HG03520 (cell line): ENCODE results near the gene TAB3.

Experiments
- ATAC-seq: cut with Tn5 transposase; IDR thresholded peaks from one replicate; pipeline ENCODE4 v1.9.1; 2021; ENCODE audit warnings: mild to moderate bottlenecking, moderate library complexity; ENCODE audit not compliant: unreplicated experiment

TAB3 gene

DNA sequence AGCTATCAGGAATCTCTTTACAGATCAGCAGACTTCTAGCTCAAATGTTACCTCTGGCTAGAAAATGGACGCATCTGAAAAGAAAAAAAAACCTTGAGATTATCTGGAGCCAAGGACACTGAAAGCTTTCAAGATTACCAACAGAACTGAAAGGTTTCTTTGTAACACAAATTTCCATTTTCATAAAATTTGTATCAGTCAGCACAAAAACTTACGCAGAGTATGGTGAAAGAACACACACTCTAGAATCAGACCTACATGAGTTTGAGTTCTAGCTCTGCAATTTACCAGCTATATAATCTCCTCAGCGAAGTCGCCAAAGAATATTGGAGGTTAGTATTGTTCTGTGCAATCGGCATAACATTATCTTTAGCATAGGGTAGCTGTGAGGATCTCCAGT lies 1.8 kb downstream of the TAB3 start:
- ATAC-seq: no peak

DNA sequence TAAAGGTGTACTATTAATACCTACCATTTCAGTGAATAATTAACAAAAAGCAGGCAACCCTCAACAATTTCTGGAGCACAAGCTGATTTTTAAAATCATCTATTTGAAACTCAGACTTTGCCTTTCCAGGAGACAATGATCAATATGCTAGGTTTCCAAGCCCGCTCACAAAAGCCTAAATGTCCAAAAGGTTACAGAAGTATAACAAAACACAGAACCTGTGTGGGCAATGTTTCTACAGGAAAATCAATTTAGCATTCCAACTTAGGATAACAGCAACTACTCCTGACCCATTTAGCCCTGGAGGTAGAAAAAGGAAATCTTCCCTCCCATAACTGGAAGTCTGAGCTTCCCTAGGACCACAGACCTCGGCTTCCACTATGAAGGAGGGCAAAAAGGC lies 3.9 kb downstream of the TAB3 start:
- ATAC-seq: no peak

DNA sequence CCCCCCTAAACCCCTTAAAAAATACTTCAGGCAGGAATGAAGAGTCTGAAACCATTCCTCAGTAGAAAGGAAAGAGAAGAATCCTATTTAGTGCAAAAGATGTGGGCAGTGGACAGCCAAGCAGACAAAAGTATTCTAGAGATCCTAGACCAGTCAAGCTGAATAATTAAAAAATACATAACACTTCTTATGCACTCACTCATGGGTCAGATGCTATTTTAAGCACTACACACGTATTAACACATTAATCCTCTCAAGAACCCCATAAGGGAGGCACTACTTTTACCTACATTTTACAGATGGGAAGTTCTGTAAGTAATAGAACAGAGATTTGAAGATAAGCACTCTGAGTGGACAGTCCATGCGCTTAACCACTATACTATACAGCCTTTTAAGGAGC lies 5.9 kb downstream of the TAB3 start:
- no peak for ATAC-seq

- no peak for ATAC-seq
Measured at GRCh38 chrX:30881797-30882196, 7.3 kb downstream of the TAB3 start.

- ATAC-seq: no peak
Measured at GRCh38 chrX:30881390-30881789, 7.7 kb downstream of the TAB3 start.

DNA sequence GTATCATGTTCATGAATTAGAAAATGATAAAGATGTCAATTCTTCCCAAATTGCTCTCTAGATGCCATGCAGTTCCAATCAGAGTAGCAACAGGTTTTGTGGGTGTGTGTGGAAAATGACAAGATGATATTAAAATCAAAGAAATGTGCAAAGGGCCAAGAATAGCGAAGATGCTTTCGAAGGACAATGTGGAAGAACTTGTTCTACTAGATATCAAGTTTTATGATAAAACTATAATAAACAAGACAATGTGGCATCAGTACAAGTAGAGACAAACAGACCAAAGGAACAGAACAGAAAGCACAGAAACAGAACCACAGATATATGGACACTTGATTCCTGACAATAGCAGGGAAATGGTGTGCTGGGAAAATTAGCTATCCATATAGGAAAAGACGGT lies 9.0 kb downstream of the TAB3 start:
- no peak for ATAC-seq

- ATAC-seq: no peak
Measured at GRCh38 chrX:30876367-30876766, 12.7 kb downstream of the TAB3 start.

DNA sequence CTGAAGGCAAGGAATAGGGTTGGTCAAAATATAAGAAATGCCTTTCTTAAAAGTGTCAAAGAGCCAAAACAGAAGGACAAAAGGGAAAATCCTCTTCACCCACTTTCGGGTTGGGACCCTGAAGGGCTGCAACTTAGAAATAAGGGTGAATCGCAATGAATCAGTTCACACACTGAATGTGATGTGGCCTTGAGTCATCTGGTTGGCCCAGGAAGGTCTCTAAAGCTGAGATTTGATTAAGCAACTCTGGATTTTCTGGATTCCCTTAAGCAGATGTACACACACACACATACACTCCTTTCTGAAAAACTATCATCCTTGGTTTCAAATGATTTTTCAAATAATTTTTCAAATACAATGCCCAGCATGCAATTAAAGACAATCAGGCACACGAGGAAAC lies 13.1 kb downstream of the TAB3 start:
- ATAC-seq: no peak

GRCh38 chrX:30874851-30875250 lies 14.2 kb downstream of the TAB3 start:
- ATAC-seq: no peak

GRCh38 chrX:30870572-30870971 lies 18.5 kb downstream of the TAB3 start:
- no peak for ATAC-seq

DNA sequence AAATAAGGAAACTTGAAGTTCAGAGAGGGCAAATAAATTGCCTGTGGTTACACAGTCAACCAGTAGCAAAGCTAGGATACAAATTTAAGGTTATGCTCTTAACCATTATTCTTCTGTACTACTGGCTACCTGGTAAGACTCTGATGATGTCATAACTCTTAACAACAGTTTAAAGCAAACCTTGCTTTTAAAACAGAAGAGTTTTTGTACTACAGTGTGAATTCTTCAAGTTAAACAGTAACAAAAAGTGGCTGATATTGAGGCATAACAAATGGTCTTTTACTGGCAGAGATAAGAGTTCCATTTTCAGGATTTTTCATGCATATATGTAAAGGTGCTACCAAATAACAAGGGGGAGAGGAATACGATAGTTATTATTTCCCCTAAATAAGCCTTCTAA lies 23.4 kb downstream of the TAB3 start:
- ATAC-seq: no peak

DNA sequence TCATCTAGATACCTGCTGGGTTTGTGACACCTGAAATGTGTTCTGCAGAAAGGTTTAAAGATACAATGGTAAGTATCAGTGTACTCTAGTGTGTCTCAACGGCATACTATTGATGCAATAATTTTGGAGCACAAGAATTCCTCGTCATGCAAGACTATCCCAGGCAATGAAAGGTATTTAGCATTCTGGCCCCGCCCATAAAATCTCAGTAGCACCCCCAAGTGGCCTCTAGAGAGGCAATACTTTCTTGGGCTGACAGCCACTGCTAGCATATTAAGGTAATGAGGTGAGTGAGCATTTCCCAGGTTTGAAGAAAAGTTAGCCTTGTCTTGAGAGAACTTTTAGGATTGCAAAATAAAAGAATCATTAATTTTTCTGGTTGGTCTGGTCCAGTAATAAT lies 24.0 kb downstream of the TAB3 start:
- no peak for ATAC-seq

- ATAC-seq: no peak
Measured at GRCh38 chrX:30864383-30864785, 24.7 kb downstream of the TAB3 start.

DNA sequence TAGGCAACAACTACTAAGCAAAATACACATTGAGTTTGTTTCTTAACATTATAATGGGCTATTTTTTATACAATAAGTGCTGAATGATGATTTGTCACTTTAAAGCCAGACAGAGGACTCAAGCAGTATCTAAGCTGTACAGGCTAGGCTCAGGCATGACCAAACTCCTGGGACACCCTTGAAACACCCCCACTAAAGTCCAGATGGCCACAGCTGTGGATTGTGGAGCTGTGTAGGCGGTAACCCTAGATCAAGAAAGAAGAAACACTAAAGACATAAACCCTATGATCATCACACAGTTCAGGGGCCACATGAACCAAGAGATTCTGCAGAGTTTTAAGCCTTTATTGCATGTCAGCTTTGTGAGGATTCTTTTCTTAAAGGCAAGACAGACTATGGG lies 25.1 kb downstream of the TAB3 start:
- no peak for ATAC-seq

- no peak for ATAC-seq
Measured at GRCh38 chrX:30858098-30858497, 31.0 kb downstream of the TAB3 start.

- no peak for ATAC-seq
Measured at GRCh38 chrX:30851449-30851848, 37.6 kb downstream of the TAB3 start.

GRCh38 chrX:30835373-30835772 lies 53.7 kb downstream of the TAB3 start:
- no peak for ATAC-seq

GRCh38 chrX:30833896-30834295 lies 55.2 kb downstream of the TAB3 start:
- no peak for ATAC-seq

GRCh38 chrX:30831082-30831481 lies 58.0 kb downstream of the TAB3 start:
- no peak for ATAC-seq

- ATAC-seq: no peak
Measured at GRCh38 chrX:30830326-30830943, 58.6 kb downstream of the TAB3 start.

- no peak for ATAC-seq
Measured at GRCh38 chrX:30824275-30824674, 64.8 kb downstream of the TAB3 start.

GRCh38 chrX:30822764-30823163 lies 66.3 kb downstream of the TAB3 start:
- ATAC-seq: no peak

DNA sequence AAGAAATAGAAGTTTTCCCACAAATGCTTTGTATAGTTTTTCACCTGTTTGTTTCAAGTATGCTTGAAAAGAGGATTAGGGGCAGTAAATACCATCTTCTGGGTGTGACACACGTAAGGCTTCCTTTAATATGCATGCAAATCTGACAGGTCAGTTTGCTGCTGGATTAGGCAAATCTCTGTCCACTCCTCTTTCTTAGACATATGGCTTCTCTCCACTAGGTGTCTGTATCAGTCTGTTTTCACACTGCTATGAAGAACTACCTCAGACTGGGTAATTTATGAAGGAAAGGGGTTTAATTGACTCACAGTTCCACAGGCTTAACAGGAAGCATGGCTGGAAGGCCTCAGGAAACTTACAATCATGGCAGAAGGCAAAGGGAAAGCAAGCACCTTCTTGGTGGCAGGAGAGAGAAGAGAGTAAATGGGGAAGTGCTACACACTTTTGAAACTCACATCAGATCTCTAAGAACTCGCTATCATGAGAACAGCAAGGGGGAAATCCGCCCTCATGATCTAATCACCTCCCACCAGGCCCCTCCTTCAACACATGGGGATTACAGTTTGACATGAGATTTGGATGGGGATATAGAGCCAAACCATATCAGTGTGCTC lies 66.9 kb downstream of the TAB3 start:
- ATAC-seq: peak; percentile 84
